Right lobe of liver (tissue), 6 donors: ENCODE results near the gene GMDS. TPM values are rescaled to one million over a fixed set of nuclear protein-coding genes. Genes with fewer than 3 reads are reported as not detected.

Experiments
- ATAC-seq, 4 donors: fragments of 200-7000 bp; cut with Tn5 transposase; one replicate each; pipeline ENCODE4 v1.9.1; 2020; ENCODE audit warnings: mild to moderate bottlenecking in 4 of 4, moderate library complexity in 4 of 4
- DNase-seq, 3 donors: peaks; one replicate each; pipeline ENCODE4 v3.0.0-alpha.2; 2020
- H3K27ac ChIP-seq, 3 donors: fragments of 200-600 bp; one replicate each; pipeline ENCODE4 v1.8.0; 2022
- H3K27me3 ChIP-seq, 2 donors: fragments of 200-600 bp; one replicate each; pipeline ENCODE4 v1.8.0; 2022
- H3K36me3 ChIP-seq, 4 donors: fragments of 200-600 bp; sonication (generic) in 1 of 4; one replicate each; pipeline versions ENCODE4 v1.5.1 to v1.8.0; 2017 to 2022; ENCODE audit warnings: control low read depth in 1 of 4
- H3K4me1 ChIP-seq, 4 donors: fragments of 200-600 bp; sonication (generic) in 1 of 4; one replicate each; pipeline versions ENCODE4 v1.5.1 to v1.8.0; 2017 to 2022; ENCODE audit warnings: control low read depth in 1 of 4
- H3K4me3 ChIP-seq, 3 donors: fragments of 200-600 bp; one replicate each; pipeline ENCODE4 v1.8.0; 2022
- H3K9me3 ChIP-seq, 4 donors: fragments of 200-600 bp; sonication (generic) in 1 of 4; one replicate each; pipeline versions ENCODE4 v1.5.1 to v1.8.0; 2017 to 2022; ENCODE audit warnings: control low read depth in 1 of 4
- CTCF ChIP-seq, 4 donors: fragments of 200-600 bp in 3 of 4; fragments of 450-650 bp in 1 of 4; IDR thresholded peaks; one replicate each; pipeline versions ENCODE4 v1.5.1 to v1.8.0; 2016 to 2022; ENCODE audit warnings: antibody characterized with exemption in 4 of 4, mild to moderate bottlenecking in 2 of 4
- POLR2A ChIP-seq: fragments of 450-650 bp; IDR thresholded peaks from one replicate; pipeline ENCODE4 v1.6.1; 2017; ENCODE audit warnings: antibody characterized with exemption, mild to moderate bottlenecking
- WGBS: methylation state at CpG from one replicate; pipeline ENCODE4 v1.1.6; 2018; ENCODE audit warnings: low coverage, low lambda C conversion rate; ENCODE audit not compliant: insufficient coverage; ENCODE audit errors: missing lambda C conversion rate; 5-methylcytosine and 5-hydroxymethylcytosine counted together
- intact Hi-C, 2 donors: fragments of 100-400 bp; cut with DNase I; formaldehyde crosslinking; loops; one replicate each; pipeline versions ENCODE4 v1.11.2 to v1.14.1; 2022
- total RNA-seq, 6 experiments: library from RNA; depleted of rRNA in 2 of 6; stranded (reverse); fragments of >200 nt in 2 of 6; fragmentation: NEBNext Ultra II Directional in 3 of 6; extraction: Animal tissue kit (Norgen Biotek cat#: 25700) in 3 of 6; gene quantifications; one replicate each; pipeline versions ENCODE4 v1.1.0 to v1.2.4, GENCODE V29; 2016 to 2023
- donor health status: DM: no; HTN: yes; CAD: no.
- donor health status: DM: no; HTN: no; CAD: no.
- donor health status: DM: no; HTN: no; CAD: no.
- donor health status: DM: no; HTN: yes; CAD: no.
- donor health status: DM: no; HTN: yes; CAD: no.

Gene GMDS
- total RNA-seq, 6 experiments from 2014 or later, result 15.9 to 34.4 (median 23.4) TPM

- 56% methylated on average over 6 of the region's 6 CpGs for WGBS
- no peaks in the 10 kb centered on the region for H3K27me3 ChIP-seq
- no peak overlapping the region for H3K27ac ChIP-seq
- intact Hi-C loops, result loop anchor here in 1 of 2 donors (10.0 kb wide), 1 partner anchor 135 kb away; no protein-coding TSS in a partner anchor
- DNase-seq (peak in 1 of 3 donors; percentile 66), ATAC-seq (peak; percentile 86 to 96 (median 93))
- H3K4me3 ChIP-seq, result no peak overlapping the region
- no peaks in the 10 kb centered on the region for H3K36me3 ChIP-seq
- H3K4me1 ChIP-seq, result no peaks in the 10 kb centered on the region
- TF ChIP-seq CTCF (IDR thresholded peaks at IDR 0.05), result peak; percentile 40 to 64 (median 52)
- TF ChIP-seq POLR2A, result no peak
- no peaks in the 10 kb centered on the region for H3K9me3 ChIP-seq
Observed at GRCh38 chr6:2209226-2209809, 36.1 kb downstream of the GMDS start.

DNA sequence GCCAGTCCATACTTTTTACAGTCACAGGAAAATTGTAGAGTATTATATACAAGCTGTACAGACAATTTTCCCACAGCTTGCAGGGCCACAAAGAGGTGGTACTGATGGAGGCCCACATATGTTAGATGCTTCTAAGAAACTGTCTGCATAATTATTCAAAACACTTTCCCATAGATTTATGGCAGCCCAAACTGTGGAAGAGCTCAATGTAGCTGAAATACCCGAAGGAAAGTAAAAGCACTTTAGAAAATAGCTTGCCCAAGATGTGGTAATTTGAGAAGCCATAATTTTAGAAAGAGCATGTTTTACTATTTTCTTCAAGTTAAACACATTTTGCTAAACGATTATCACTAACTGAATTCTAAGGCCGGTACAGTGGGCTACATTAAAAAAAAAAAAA lies 36.9 kb downstream of the GMDS start:
- intact Hi-C loops, result loop anchor here in 1 of 2 donors (10.0 kb wide), 1 partner anchor 136 kb away; no protein-coding TSS in a partner anchor
- no peaks in the 10 kb centered on the region for H3K4me1 ChIP-seq

GRCh38 chr6:2205396-2205795 lies 40.0 kb downstream of the GMDS start:
- 98% methylated on average over 3 of the region's 3 CpGs for WGBS
- Histone ChIP-seq H3K36me3 (no peaks in the 10 kb centered on the region), H3K9me3 (no peaks in the 10 kb centered on the region), H3K4me3 (no peak overlapping the region), H3K27me3 (no peaks in the 10 kb centered on the region), H3K27ac (no peak overlapping the region), H3K4me1 (no peaks in the 10 kb centered on the region)
- intact Hi-C loops, result loop anchor here in 1 of 2 donors (10.0 kb wide), 1 partner anchor 139 kb away; no protein-coding TSS in a partner anchor
- no peak for TF ChIP-seq CTCF (IDR thresholded peaks at IDR 0.05)
- no peak for TF ChIP-seq POLR2A
- DNase-seq (no peak), ATAC-seq (no peak)

More for the DNA sequence above, 36.9 kb downstream of the GMDS start:
- Histone ChIP-seq H3K36me3 (no peaks in the 10 kb centered on the region), H3K9me3 (no peaks in the 10 kb centered on the region), H3K27ac (no peak overlapping the region), H3K27me3 (no peaks in the 10 kb centered on the region), H3K4me3 (no peak overlapping the region)
- no peak for ATAC-seq
- WGBS, result 81% methylated on average over 3 of the region's 3 CpGs
- no peak for TF ChIP-seq POLR2A
- TF ChIP-seq CTCF (IDR thresholded peaks at IDR 0.05), result no peak
- no peak for DNase-seq

- H3K4me3 ChIP-seq, result no peak overlapping the region
- 61% methylated on average over 2 of the region's 2 CpGs for WGBS
- no peak for TF ChIP-seq CTCF (IDR thresholded peaks at IDR 0.05)
- TF ChIP-seq POLR2A, result no peak
- ATAC-seq, result no peak
- H3K27me3 ChIP-seq, result no peaks in the 10 kb centered on the region
- no peaks in the 10 kb centered on the region for H3K4me1 ChIP-seq
- H3K27ac ChIP-seq, result no peak overlapping the region
- no peaks in the 10 kb centered on the region for H3K36me3 ChIP-seq
- DNase-seq, result no peak
- no peaks in the 10 kb centered on the region for H3K9me3 ChIP-seq
- intact Hi-C loops, result loop anchor here in 1 of 2 donors (10.0 kb wide), 1 partner anchor 141 kb away; no protein-coding TSS in a partner anchor
Observed at GRCh38 chr6:2204272-2204671, 41.1 kb downstream of the GMDS start.
